ENCODE measurements around the gene RPL39L. TPM values are rescaled to one million over a fixed set of nuclear protein-coding genes. Genes with fewer than 3 reads are reported as not detected.
A peak's percentile ranks its signal among the peaks of the same experiment; 100 is the strongest.
"Not testable (repeated sequence)": the region's sequence is repeated elsewhere in the genome, so short reads cannot be mapped to it uniquely, and the experiment has no call there.

The RPL39L gene
- polyA plus RNA-seq (ENCODE audit: low read depth in 6 of 6), result 10 to 100 TPM in 5 of 6 donors, 1 to 10 TPM in 1; 3.3 to 12.6 (median 10.6) TPM

DNA sequence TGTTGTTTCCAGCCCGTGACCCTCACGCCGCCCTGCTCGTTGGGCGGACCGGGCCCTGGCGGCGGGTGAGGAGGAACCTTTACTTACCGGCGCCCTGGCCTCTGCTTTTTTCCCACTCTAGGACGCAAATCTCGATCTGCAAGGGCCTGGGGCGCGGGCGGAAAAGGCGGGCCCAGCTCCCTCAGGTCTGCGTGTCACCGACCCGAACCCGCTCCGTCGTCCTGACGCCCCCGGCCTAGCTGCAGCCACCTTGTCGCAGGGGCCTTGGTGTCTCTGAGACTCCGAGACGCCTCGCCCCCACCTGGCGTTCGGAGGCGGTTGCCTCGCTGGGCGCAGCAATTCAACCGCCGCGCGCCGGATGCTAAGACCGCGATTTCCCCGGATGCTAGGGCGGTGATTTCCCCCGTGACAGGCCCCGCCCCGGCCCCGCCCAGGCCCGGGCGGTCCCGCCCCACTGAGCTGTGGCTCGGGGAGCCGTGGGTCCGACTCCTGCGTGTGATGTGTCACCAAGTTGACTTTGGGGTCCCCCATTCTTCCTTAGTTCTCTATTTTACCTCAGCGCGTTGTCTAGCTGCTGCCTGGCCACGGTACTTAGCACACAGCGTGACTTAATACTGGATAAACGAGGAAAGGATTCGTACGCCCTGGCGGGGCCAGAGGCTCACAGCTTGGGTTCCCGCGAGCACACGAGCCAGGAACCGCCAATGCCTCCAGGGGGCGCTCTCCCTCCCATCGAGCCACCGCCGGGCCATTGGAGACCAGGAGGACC lies at the start of gene RPL39L:
RPL39L (minus strand) TSS at position 371 of the 769 bp plus-strand sequence. CDS start 18,196 bp downstream, outside the sequence.
- Mint-ChIP-seq H3K4me3 (peak within 1 kb of the TSS; percentile 84 to 90 (median 88)), H3K36me3 (peaks cover 8 to 20% of the 10 kb centered on the region in 2 donors), H3K27ac (peak within 1 kb of the TSS; percentile 88 to 95 (median 94)), H3K9me3 (peaks cover 8 to 39% (median 22%) of the 10 kb centered on the region in 7 donors), H3K4me1 (peaks cover 14 to 24% (median 23%) of the 10 kb centered on the region in 3 donors), H3K27me3 (no peaks in the 10 kb centered on the region)
- DNase-seq (peak; percentile 88), ATAC-seq (ENCODE audit: low read depth in 2 of 2) (peak; percentile 92)

- no peaks in the 10 kb centered on the region for H3K36me3 Mint-ChIP-seq
- DNase-seq (peak; percentile 51), ATAC-seq (ENCODE audit: low read depth in 2 of 2) (peak; percentile 98 to 99)
- H3K9me3 Mint-ChIP-seq, result peaks cover 0 to 10% (median 6%) of the 10 kb centered on the region in 7 donors
- H3K4me1 Mint-ChIP-seq, result peaks cover 7 to 16% (median 14%) of the 10 kb centered on the region in 3 donors
- H3K27ac Mint-ChIP-seq, result no peak overlapping the region
- peaks cover 86 to 92% (median 87%) of the 10 kb centered on the region in 3 donors for H3K27me3 Mint-ChIP-seq
- no peak overlapping the region for H3K4me3 Mint-ChIP-seq
These were observed 49.6 kb upstream of the RPL39L start for GRCh38 chr3:187188931-187189330.

GRCh38 chr3:187186801-187187421 lies 47.6 kb upstream of the RPL39L start:
- Mint-ChIP-seq H3K9me3 (peaks cover 0 to 10% (median 6%) of the 10 kb centered on the region in 7 donors), H3K27ac (no peak overlapping the region), H3K4me1 (peaks cover 7 to 16% (median 14%) of the 10 kb centered on the region in 3 donors), H3K36me3 (no peaks in the 10 kb centered on the region), H3K4me3 (no peak overlapping the region), H3K27me3 (peaks cover 80 to 86% (median 83%) of the 10 kb centered on the region in 3 donors)
- DNase-seq, result no peak
- no peak for ATAC-seq (ENCODE audit: low read depth in 2 of 2)

GRCh38 chr3:187186375-187186774 lies 47.1 kb upstream of the RPL39L start:
- peaks cover 7 to 16% (median 14%) of the 10 kb centered on the region in 3 donors for H3K4me1 Mint-ChIP-seq
- H3K27ac Mint-ChIP-seq, result no peak overlapping the region
- ATAC-seq (ENCODE audit: low read depth in 2 of 2) (no peak), DNase-seq (no peak)
- no peak overlapping the region for H3K4me3 Mint-ChIP-seq
- no peaks in the 10 kb centered on the region for H3K36me3 Mint-ChIP-seq
- H3K9me3 Mint-ChIP-seq, result peaks cover 0 to 10% (median 6%) of the 10 kb centered on the region in 7 donors
- peaks cover 80 to 86% (median 83%) of the 10 kb centered on the region in 3 donors for H3K27me3 Mint-ChIP-seq

DNA sequence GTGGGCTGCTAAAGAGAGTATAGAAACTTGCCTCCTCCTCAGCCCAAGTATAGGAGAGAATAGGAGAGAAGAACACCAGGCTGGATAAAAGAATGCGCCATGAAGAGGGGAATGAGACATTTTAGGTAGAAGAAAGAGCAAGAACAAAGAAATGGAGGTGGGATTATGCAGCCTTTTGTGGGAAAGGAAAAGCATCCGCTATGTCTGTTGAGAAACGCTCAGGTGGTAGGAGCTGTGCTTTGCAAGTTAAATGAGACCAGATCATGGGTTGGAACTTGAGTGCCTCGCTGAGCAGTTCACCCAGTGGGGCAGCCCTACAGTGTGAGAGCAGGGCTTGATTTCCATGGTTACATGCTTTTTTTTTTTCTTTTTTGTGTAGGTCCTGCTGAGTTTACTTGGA lies 46.5 kb upstream of the RPL39L start:
- no peak overlapping the region for H3K27ac Mint-ChIP-seq
- ATAC-seq (ENCODE audit: low read depth in 2 of 2), result no peak
- H3K36me3 Mint-ChIP-seq, result no peaks in the 10 kb centered on the region
- peaks cover 77 to 86% (median 80%) of the 10 kb centered on the region in 3 donors for H3K27me3 Mint-ChIP-seq
- DNase-seq, result no peak
- peaks cover 0 to 10% (median 6%) of the 10 kb centered on the region in 7 donors for H3K9me3 Mint-ChIP-seq
- no peak overlapping the region for H3K4me3 Mint-ChIP-seq
- peaks cover 7 to 16% (median 14%) of the 10 kb centered on the region in 3 donors for H3K4me1 Mint-ChIP-seq

GRCh38 chr3:187183903-187184302 lies 44.6 kb upstream of the RPL39L start:
- peaks cover 3 to 8% (median 4%) of the 10 kb centered on the region in 3 donors for H3K4me1 Mint-ChIP-seq
- H3K9me3 Mint-ChIP-seq, result peaks cover 0 to 10% (median 6%) of the 10 kb centered on the region in 7 donors
- DNase-seq, result no peak
- H3K4me3 Mint-ChIP-seq, result no peak overlapping the region
- no peak overlapping the region for H3K27ac Mint-ChIP-seq
- H3K36me3 Mint-ChIP-seq, result no peaks in the 10 kb centered on the region
- H3K27me3 Mint-ChIP-seq, result peaks cover 68 to 89% (median 82%) of the 10 kb centered on the region in 3 donors
- ATAC-seq (ENCODE audit: low read depth in 2 of 2), result no peak

- peaks cover 0 to 9% (median 6%) of the 10 kb centered on the region in 7 donors for H3K9me3 Mint-ChIP-seq
- DNase-seq, result no peak
- no peak overlapping the region for H3K4me3 Mint-ChIP-seq
- no peak overlapping the region for H3K27ac Mint-ChIP-seq
- peaks cover 65 to 87% (median 81%) of the 10 kb centered on the region in 3 donors for H3K27me3 Mint-ChIP-seq
- H3K36me3 Mint-ChIP-seq, result no peaks in the 10 kb centered on the region
- H3K4me1 Mint-ChIP-seq, result peaks cover 0 to 3% (median 2%) of the 10 kb centered on the region in 3 donors
- no peak for ATAC-seq (ENCODE audit: low read depth in 2 of 2)
These were observed 44.0 kb upstream of the RPL39L start for GRCh38 chr3:187183210-187183862.

DNA sequence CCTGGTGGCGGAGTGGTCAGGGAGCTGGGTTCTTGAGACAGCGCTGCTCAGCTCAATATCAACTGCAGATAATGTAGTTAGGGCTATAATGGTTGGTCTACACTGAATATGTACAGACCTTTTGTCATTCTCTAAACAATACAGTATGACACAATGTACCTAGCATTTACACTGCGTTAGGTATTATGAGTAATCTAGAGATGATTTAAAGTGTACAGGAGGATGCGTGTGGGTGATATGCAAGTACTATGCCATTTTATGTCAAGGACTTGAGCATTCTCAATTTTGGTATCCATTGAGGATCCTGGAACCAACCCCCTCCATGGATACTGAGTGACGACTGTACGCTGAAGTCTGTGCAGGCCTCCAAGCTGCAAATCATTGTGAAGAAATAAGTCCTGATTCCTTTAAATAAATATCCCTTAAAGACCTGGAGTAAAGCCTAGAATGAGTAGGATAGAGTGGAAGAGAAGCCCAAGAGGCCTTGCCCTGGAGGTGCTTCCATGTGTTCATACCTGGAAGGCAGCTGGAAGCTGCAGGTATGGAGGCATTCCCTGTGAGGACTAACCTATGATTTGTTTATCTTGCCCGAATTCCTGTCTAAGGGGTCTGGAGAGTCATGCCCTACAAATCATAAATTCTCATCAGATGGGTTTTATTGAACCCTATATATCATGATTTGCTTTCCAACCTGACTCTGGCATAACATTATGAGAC lies 42.3 kb upstream of the RPL39L start:
- H3K36me3 Mint-ChIP-seq, result no peaks in the 10 kb centered on the region
- ATAC-seq (ENCODE audit: low read depth in 2 of 2) (no peak), DNase-seq (no peak)
- no peak overlapping the region for H3K4me3 Mint-ChIP-seq
- no peaks in the 10 kb centered on the region for H3K9me3 Mint-ChIP-seq
- H3K27ac Mint-ChIP-seq, result no peak overlapping the region
- no peaks in the 10 kb centered on the region for H3K4me1 Mint-ChIP-seq
- H3K27me3 Mint-ChIP-seq, result peaks cover 50 to 85% (median 72%) of the 10 kb centered on the region in 3 donors

DNA sequence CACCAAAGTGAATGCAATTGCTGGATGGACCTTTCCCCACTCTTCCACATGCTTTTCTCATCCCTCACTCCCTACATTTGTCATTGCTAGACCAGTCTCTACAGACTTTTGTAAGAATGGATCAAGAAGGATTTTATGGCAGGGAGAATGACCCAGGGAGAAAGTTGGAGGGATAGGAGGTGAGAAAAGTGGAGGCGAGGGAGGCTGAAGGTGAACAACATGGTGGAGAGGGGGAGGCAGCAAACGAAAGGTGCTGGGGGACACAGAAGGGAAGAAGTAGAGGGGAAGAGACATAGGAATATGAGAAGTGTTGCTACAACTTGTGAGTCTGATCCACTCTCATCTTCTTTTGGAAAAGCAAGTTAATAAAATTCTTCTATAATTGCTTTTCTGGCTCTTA lies 33.6 kb upstream of the RPL39L start:
- Mint-ChIP-seq H3K4me1 (no peaks in the 10 kb centered on the region), H3K9me3 (no peaks in the 10 kb centered on the region), H3K27me3 (peaks cover 15 to 44% (median 41%) of the 10 kb centered on the region in 3 donors), H3K27ac (peak overlapping the region in 1 of 6 donors; percentile 21), H3K4me3 (no peak overlapping the region), H3K36me3 (no peaks in the 10 kb centered on the region)
- ATAC-seq (ENCODE audit: low read depth in 2 of 2) (no peak), DNase-seq (no peak)

GRCh38 chr3:187170911-187171310 lies 31.6 kb upstream of the RPL39L start:
- not testable (repeated sequence) for H3K36me3 Mint-ChIP-seq; H3K4me1 Mint-ChIP-seq; DNase-seq; H3K27ac Mint-ChIP-seq; H3K4me3 Mint-ChIP-seq; H3K9me3 Mint-ChIP-seq; ATAC-seq (ENCODE audit: low read depth in 2 of 2)
- H3K27me3 Mint-ChIP-seq, result peaks cover 16 to 45% (median 31%) of the 10 kb centered on the region in 3 donors

DNA sequence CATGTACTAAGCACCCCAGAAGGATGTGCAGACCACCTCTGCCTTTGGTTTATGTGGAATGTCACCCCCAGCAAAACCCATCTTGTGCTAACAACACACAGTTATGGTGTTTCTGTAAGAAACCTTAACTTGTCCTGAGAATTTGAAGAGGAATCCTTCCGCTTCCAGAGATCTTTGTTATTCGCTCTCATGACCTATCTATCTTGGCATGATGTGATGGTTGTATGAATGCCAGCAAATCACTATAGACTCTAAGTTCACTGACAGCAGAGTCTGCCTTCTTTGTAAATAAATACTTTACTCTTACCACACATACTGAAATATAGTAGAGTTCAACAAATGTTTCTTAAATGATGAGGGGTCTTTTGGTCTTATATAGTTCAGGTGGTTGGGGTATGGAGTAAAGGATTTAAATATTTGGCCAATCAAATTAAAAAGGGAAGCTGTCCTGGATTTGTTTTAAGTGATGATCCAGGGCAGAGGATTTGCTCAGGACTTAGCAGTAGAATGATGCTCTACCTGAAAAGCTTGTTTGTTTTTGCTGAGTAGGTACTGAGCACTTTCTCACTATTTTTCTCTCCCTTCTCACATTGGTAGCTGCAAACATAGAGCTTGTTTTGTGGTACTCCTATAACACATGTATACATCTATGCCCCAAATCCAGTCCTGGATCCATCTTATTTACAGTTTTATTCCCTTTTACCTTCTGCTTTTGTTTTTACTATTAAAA lies 30.1 kb upstream of the RPL39L start:
- Mint-ChIP-seq H3K4me3 (no peak overlapping the region), H3K27me3 (peaks cover 18 to 33% (median 26%) of the 10 kb centered on the region in 3 donors), H3K27ac (peak overlapping the region in 1 of 6 donors; percentile 76), H3K4me1 (no peaks in the 10 kb centered on the region), H3K9me3 (no peaks in the 10 kb centered on the region), H3K36me3 (no peaks in the 10 kb centered on the region)
- DNase-seq, result no peak
- ATAC-seq (ENCODE audit: low read depth in 2 of 2), result no peak

GRCh38 chr3:187167777-187168176 lies 28.5 kb upstream of the RPL39L start:
- H3K27me3 Mint-ChIP-seq, result peaks cover 11 to 27% (median 25%) of the 10 kb centered on the region in 3 donors
- ATAC-seq (ENCODE audit: low read depth in 2 of 2) (no peak), DNase-seq (no peak)
- H3K36me3 Mint-ChIP-seq, result no peaks in the 10 kb centered on the region
- no peak overlapping the region for H3K4me3 Mint-ChIP-seq
- H3K27ac Mint-ChIP-seq, result no peak overlapping the region
- H3K4me1 Mint-ChIP-seq, result no peaks in the 10 kb centered on the region
- no peaks in the 10 kb centered on the region for H3K9me3 Mint-ChIP-seq

Measured in naive B cell (primary cell).